ENCODE measurements around the gene ELSPBP1.

Gene ELSPBP1

GRCh38 chr19:48020686-48021085, 26.3 kb downstream of the ELSPBP1 start:
- CTCF ChIA-PET = interaction anchor here (0.7 kb wide), 1 partner anchor 206 kb away, joined by 5 read pairs; no protein-coding TSS in a partner anchor

GRCh38 chr19:48023011-48023410, 28.6 kb downstream of the ELSPBP1 start:
- TF ChIP-seq CTCF (conservative IDR thresholded peaks at IDR 0.05; ENCODE audit: low read depth) = no peak
- no peak for DNase-seq (ENCODE audit: low spot score)
- ChIA-PET CTCF (no interaction called here), POLR2A (ENCODE audit: low non-redundant PET) (no interaction called here)
- H3K27ac ChIP-seq = no peak overlapping the region

More at GRCh38 chr19:48020686-48021085, 26.3 kb downstream of the ELSPBP1 start:
- POLR2A ChIA-PET (ENCODE audit: low non-redundant PET) = no interaction called here
- no peak for TF ChIP-seq CTCF (conservative IDR thresholded peaks at IDR 0.05; ENCODE audit: low read depth)
- no peak for DNase-seq (ENCODE audit: low spot score)
- no peak overlapping the region for H3K27ac ChIP-seq

GRCh38 chr19:48023518-48023917, 29.1 kb downstream of the ELSPBP1 start:
- no peak overlapping the region for H3K27ac ChIP-seq
- POLR2A ChIA-PET (ENCODE audit: low non-redundant PET) = no interaction called here
- CTCF ChIA-PET = interaction anchor here (0.7 kb wide), 2 partner anchors 17 to 1620 kb away, joined by 3 to 4 read pairs; no protein-coding TSS in a partner anchor
- DNase-seq (ENCODE audit: low spot score) = no peak
- no peak for TF ChIP-seq CTCF (conservative IDR thresholded peaks at IDR 0.05; ENCODE audit: low read depth)

GRCh38 chr19:48025480-48025879, 31.0 kb downstream of the ELSPBP1 start:
- ChIA-PET CTCF (interaction anchor here (0.6 to 0.7 kb wide), 2 partner anchors 132 to 241 kb away, joined by 3 read pairs; no protein-coding TSS in a partner anchor), POLR2A (ENCODE audit: low non-redundant PET) (no interaction called here)
- no peak for TF ChIP-seq CTCF (conservative IDR thresholded peaks at IDR 0.05; ENCODE audit: low read depth)
- no peak overlapping the region for H3K27ac ChIP-seq
- DNase-seq (ENCODE audit: low spot score) = no peak

- POLR2A ChIA-PET (ENCODE audit: low non-redundant PET) = no interaction called here
- H3K27ac ChIP-seq = no peak overlapping the region
- CTCF ChIA-PET = interaction anchor here (0.7 kb wide), 1 partner anchor 1468 kb away, joined by 3 read pairs; no protein-coding TSS in a partner anchor
- TF ChIP-seq CTCF (conservative IDR thresholded peaks at IDR 0.05; ENCODE audit: low read depth) = no peak
- no peak for DNase-seq (ENCODE audit: low spot score)
Observed at GRCh38 chr19:48029431-48029830, 35.0 kb downstream of the ELSPBP1 start.

GRCh38 chr19:48030073-48030472, 35.6 kb downstream of the ELSPBP1 start:
- CTCF ChIA-PET = no interaction called here

More at GRCh38 chr19:48030073-48030472, 35.6 kb downstream of the ELSPBP1 start:
- no peak for DNase-seq (ENCODE audit: low spot score)
- POLR2A ChIA-PET (ENCODE audit: low non-redundant PET) = no interaction called here
- H3K27ac ChIP-seq = no peak overlapping the region
- TF ChIP-seq CTCF (conservative IDR thresholded peaks at IDR 0.05; ENCODE audit: low read depth) = no peak

All from RWPE1 (cell line).